Tongue (tissue), 2 donors: ENCODE data around the gene SKI. TPM values are rescaled to one million over a fixed set of nuclear protein-coding genes. Genes with fewer than 3 reads are reported as not detected.

Experiments
- DNase-seq: peaks from one replicate; pipeline ENCODE4 v3.0.0-alpha.2; 2015
- total RNA-seq: library from RNA; depleted of rRNA; stranded (reverse); fragments of >200 nt; gene quantifications from one replicate; pipeline ENCODE4 v1.2.3, GENCODE V29; 2014

The SKI gene
- total RNA-seq, 1 donor from 2014 or later = 58.8 TPM

GRCh38 chr1:2276803-2277580, 48.9 kb downstream of the SKI start:
- no peak for DNase-seq

DNA sequence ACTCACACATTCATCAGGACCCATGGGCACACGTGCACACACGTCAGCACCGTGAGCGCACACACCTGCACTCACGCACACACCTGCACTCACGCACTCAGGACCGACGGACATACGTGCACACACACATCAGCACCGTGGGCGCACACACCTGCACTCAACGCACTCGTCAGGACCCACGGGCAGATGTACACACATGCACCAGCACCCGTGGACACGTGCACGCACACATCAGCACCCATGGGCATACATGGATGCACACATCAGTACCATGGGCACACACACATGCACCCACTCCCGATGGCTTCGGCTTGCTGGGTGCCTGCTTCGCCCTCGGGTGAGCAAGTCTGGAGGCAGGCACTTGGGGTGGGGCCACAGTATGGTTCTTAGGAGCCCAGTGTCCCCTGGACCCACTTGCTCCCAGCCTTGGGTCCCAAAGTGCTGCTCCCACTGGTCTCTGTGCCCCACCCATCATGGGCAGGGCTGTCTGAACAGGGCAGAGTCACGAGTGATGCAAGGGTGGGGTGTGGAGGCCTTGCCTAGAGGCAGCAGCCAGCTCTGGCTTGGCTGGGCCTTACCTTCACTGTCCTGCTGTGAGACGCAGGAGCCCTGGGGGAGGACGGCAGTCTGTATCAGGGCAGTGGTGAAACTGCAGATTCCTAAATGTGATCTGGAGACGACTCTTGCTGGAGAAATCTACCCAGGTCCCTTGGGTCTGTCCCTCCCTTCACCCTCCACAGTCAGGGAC, 49.8 kb downstream of the SKI start:
- no peak for DNase-seq

DNA sequence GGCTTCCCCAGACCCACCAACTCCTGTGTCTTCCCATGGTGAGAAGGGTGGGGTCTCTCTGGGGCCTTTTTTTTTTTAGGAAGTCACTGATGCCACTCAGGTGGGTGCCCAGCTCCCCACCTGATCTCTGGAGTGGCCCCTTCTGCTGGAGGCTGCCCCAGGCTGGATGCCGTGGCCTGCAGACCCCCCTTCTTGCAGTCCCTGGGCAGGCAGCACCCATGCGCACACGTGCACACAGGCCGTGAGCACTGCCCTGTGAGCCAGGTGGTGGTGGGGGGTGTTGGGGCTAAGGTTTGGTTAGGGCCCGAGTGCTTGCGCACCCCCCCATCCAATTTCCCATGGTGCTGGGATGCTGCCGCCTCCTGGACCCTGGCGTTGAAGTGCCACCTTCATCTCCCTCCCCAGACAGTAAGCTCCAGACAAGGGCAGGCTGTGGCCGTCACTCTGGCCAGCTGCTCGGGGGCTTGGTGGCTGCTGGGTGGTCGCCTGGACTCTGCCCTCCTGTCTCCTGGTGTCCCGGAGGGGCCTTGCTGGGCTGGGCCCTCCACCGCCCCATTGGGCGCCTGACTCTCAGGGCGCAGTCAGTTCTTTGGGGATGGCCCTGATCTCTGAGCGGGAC, 50.6 kb downstream of the SKI start:
- no peak for DNase-seq

DNA sequence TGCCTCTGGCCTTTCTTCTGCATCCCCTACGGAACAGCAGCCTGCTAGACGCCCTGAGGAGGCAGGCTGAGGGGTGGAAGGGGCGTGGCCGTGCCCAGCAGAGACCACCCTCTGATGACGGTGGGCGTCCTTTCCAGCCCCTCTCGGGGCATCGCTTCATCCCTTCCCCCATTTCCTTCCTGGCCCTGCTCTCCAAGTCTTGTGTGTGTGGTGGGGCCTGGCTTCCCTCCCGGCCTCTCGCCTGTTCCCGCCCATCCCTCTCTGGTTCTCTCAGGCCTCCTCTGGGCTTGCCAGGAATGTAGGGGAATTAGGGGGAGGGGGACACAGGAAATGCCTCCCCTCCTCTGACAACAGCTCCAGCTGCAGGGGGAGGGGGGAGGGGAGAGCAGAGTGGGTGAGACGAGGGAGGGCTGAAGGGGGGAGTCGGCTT, 51.1 kb downstream of the SKI start:
- DNase-seq = peak; percentile 98

- no peak for DNase-seq
These were observed 51.7 kb downstream of the SKI start for GRCh38 chr1:2279817-2280216.

DNA sequence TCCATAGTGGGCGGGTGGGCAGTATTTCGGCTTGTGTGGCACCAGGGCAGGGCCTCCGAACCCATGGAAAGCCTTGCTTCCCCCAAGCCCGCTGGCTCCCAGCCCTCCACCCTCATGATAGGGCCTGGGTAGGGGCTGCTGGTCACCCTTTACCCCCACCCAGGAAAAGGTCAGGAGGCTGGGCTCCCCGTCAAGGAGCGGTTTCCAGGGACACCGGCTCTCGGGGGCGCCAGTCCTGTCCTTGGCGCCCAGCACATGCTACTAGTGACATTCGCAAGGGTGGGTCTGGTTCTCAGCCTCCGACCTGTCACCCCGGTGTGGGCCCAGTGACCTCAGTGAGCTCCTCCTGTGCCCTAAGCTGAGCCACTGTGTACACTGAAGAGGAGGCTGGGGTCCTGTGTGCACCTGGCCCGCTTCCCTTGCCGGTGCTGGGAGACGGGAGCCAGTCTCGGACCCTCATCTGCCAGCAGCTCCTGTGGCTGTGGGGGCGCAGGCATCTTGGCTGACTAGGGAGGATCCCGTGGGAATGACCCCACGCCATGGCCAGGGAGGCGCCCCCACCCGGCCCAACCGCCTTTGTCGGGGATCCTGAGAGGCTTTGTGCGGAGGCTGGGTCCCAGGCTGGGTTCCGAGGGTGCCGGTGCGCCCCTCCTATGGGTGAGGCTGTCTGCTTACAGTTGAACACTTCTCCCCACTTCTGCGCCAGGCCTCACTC, 54.6 kb downstream of the SKI start:
- no peak for DNase-seq

DNA sequence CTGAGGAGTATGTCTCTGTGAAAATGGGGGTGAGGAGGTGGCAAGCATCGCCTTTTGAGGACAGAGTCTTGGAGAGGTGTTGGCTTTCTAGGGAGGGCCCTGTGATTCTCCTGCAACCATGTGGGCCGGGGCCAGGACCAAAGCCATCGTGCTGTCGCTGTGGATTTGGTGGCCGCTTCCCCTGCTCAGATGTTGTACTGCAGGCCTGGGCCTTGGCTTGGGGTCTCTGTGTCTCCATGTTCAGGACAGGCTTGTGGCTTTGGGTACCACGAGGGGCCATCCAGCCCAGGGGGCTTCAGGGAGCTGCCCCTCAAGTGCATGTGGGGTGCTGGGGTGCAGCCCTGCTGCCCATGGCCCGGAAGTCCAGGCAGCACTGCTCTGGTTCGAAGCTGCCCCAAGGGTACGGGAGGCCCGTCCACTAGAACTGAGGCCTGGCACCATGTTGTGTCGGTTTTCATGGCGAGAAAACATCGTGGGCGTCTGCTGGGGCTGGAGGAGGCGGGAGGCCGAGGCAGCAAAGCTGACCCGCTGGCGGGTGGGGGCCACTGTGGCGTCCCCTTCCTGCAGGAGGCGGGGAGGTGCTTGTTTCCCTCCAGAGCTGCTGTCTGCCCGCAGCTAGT, 55.4 kb downstream of the SKI start:
- no peak for DNase-seq

DNA sequence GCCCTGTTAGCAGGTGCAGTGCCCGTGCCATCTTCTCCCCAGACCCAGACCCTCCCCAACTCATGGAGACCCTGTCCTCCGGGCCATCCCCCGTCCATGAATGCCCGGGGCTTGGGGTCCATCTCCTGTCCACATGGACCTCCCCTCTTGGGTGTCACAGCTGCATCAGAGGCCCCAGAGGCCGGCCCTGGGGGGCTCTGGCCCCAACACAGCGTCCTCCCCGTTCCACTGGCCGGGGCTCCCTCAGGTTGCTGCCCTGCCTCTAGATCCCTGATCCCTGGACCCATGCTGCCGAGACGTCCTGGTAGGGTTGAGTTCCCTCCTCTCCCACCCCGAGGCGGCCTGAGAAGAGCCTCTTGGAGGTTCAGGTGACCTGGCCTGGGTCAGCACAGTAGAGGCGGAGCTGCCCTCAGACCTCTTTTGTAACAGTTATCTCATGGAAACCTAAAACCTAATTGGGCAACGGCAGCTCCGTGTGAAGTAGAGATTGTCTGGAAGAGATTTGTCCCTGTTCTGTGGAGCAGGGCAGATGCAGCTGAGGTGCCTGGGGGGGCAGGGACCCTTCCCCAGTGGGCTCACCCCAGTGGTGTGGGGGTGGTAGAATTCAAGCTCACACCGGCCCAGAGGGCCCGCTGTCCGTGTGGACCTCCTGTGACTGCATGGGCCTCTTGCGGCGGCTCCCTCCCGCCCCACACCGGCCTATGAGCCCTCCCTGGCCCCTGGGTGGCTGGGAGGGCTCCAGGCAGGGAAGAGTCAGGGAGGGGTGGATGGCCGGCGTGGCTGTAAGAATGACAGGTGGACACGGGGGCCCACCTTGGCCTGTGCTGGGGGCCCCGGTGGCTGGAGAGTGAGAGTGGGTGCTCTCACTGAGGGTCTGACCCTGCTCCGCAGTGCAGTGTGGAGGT, 56.1 kb downstream of the SKI start:
- DNase-seq = no peak

- DNase-seq = no peak
These were observed 56.8 kb downstream of the SKI start for GRCh38 chr1:2284932-2285331.

- no peak for DNase-seq
These were observed 58.8 kb downstream of the SKI start for GRCh38 chr1:2286923-2287322.

GRCh38 chr1:2287649-2288048, 59.5 kb downstream of the SKI start:
- no peak for DNase-seq

GRCh38 chr1:2288311-2288710, 60.2 kb downstream of the SKI start:
- no peak for DNase-seq

DNA sequence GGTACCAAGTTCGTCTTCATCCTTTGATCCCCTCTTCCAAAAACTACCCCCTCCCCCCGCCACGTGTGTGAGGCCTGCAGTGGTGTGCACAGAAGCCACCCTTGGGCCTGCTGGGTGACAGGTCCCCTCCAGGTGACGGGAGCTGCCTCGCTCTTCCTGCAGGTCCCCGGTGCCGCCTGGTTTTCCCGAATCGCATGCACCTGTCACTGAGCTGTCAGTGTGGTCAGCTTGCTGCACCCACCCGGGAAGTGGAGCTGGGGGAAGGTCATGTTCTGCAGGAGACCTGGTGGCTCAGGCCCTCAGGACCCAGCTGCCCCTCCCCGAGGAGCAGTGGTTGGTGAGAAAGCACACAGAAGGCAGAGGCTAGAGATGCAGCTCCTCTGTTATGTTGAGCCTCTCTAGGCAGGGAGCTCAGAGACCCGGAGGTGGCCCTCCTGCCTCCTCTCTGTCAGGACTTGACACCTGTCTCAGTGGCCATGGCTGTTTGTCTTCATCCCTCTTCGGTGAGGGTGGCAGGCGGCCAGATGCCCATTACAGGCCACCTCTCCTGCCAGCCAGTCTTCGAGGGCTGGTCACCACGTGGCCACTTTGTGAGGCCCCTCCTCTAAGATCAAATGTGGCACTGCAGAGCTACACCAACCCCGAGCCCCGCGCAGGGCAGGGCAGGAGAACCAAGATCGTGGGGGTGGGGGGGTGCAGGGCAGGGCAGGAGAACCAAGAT, 60.9 kb downstream of the SKI start:
- no peak for DNase-seq

DNA sequence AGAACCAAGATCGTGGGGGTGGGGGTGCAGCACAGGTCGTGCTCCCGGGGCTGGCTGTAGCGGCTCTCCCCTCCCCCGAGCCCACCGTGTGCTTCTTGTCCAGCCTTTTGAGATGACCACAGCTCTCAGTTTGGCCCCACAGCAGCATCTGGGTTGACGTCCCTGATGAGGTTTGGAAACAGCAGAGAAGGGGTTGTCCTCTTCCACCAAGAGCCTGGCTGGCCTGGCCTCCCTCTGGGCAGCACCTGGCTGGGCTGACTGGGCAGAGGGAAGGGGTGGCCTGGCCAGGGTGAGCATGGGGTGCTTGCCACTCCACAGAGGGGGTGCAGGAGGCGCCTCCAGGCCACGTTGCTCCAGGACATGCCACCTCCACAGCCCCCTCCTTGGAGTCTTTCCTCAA, 61.5 kb downstream of the SKI start:
- no peak for DNase-seq

DNA sequence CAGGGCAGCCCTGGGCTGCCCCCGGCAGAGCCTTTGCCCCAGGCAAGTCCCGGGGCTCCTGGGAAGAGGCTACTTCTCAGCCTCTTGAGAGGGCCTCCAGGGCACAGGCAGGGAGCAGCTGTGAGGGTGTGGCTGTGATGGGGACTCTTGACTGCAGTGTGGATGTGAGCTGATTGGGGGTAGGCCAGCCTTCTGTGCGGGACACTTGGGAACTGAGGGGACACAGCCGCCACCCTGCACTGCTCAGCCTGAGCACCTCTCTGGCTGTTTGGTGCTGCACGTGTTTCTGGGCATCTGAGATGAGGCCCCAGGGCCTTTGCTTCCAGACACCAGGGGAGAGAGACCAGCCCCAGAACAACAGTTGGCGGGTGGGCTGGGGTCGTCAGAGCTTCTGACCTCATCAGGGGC, 62.1 kb downstream of the SKI start:
- peak; percentile 52 for DNase-seq

DNA sequence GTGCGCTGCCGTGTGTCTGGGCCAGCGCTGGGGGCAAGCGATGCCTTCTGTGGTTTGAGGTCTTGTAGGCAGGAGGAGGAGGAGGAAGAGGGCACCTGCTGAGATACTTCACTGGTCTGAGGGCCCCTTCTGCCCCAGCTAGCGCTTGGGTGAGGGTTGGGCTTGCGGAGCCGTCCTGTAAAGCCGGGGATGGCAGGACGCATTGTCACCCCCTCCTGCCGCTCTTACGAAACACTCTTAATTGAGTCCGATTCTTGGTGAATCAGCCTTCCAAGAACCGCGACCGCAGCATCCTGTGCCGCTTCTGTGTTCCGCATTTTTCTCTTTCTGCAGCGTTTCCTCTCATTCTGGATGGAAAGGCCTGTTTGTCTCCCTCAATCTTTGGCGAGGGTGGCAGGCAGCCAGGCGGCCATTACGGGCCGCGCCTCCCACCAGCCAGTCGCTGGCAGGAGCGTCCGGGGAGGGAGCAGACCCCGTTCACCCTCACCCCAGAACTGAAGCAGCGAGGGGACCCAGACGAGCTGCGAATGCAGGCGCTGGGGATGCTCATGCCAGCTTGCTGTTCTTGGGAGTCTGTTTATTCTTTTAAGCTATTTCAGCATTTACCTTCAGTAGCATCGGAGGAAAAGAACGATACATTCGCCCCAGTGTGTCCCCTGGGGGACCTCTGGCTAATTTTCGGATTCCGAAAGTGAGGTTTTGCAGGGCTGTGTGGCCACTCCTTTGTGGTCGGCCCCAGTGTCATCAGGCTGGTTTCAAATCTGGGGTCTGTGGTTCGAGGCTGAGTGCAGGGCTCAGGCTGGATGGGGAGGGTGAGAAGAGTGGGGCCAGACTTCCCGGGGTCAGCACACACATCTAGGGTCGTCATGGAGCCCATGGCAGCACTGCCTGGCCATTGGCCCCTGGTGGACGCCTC, 62.7 kb downstream of the SKI start:
- peak; percentile 82 for DNase-seq

DNA sequence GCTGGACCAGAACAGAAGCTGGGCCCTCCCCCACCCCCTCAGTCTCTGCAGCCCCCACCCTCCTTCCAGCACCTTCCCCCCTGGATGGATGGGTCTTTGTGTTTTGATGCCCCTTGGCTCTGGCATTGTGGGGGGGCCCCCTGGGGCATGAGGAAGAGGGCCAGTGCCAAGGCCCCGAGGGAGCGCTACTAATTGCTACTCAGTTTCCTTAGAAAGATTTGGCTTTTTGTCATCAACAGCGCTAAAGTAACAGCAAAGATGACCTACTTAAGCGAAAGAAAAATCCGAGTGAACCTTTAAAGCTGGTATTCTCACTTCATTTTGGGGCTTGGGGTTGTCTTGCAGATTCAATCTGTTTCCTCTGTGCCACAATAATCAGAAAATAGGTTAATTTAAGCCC, 63.5 kb downstream of the SKI start:
- DNase-seq = no peak

GRCh38 chr1:2292725-2293450, 64.8 kb downstream of the SKI start:
- DNase-seq = no peak
